ENCODE results near the gene WNT3. TPM values are rescaled to one million over a fixed set of nuclear protein-coding genes. Genes with fewer than 3 reads are reported as not detected.

The WNT3 gene
- total and polyA plus RNA-seq, 10 of the 15 experiments (the other 5 are each of a cell fraction or from before 2014, with no cell fraction given): 0.01 to 0.03 TPM; not detected in 8

DNA sequence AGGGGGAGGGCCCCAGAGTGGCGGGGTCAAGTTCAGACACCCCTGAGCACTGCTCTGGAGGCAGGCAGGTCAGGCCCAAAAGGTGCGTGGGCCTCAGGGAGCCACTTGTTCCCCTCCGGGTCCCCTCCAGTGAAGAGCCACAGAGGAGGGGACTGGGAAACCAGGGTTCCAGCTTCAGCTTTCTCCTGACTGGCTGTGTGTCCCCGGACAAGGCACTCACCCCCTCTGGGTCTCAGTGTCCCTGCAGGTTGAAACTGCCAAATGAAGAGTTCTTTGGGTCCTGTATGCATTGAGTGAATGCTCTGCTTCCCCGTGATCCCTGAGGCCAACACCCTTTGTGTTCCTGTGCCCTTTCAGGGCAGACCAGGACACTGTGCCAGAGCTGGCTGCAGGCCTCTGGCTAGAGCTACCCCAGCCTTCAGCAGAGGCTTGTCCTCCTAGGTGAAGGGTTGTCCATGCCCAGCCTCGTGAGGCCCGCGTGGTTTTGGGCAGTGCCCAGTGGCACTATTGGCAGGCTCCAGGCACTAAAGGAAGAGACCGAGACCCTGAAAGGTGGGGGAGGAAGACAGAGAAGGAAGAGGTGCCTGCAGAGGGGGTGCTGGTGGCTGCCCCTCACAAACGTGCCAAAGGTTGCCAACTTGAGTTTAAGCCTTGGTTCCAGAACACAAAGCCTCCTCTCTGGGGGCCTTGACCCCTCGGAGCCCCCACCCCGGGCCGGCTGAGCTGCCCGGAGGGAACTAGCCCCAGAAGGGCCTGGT is 13.3 kb upstream of the WNT3 start:
- Histone ChIP-seq H3K4me3 (no peak overlapping the region), H3K9me3 (replicated peaks; ENCODE audit: control insufficient read depth, insufficient read depth, low read length) (no peaks in the 10 kb centered on the region), H3K27me3 (replicated peaks in 1 of 2; ENCODE audit: control insufficient read depth in 2 of 2, insufficient read depth in 2 of 2, low read length in 1 of 2) (no peaks in the 10 kb centered on the region), H3K36me3 (ENCODE audit: control insufficient read depth in 2 of 2, insufficient read depth in 2 of 2, low read length in 1 of 2) (no peaks in the 10 kb centered on the region), H3K4me2 (ENCODE audit: control insufficient read depth, insufficient read depth) (no peak overlapping the region), H2AFZ (ENCODE audit: control insufficient read depth, low read depth, low read length) (no peak overlapping the region), H4K20me1 (ENCODE audit: control insufficient read depth, insufficient read depth) (no peaks in the 10 kb centered on the region), H3K9ac (ENCODE audit: control insufficient read depth, insufficient read depth, low read length) (no peak overlapping the region), H3K27ac (ENCODE audit: control insufficient read depth, insufficient read depth) (no peak overlapping the region), H3K4me1 (ENCODE audit: control insufficient read depth, insufficient read depth, low read length) (no peaks in the 10 kb centered on the region), H3K79me2 (ENCODE audit: control insufficient read depth, insufficient read depth, low read length) (no peaks in the 10 kb centered on the region)
- intact Hi-C loops (cut with micrococcal nuclease; ENCODE audit: unreplicated experiment): no loop called here
- DNase-seq (ENCODE audit: low read depth, low spot score) (no peak), ATAC-seq (no peak), FAIRE-seq (no peak)
- no TSS peak for BruUV-seq (replicated peaks)
- RAD21 ChIA-PET (ENCODE audit: unreplicated experiment): no interaction called here
- POLR2A ChIA-PET: no interaction called here
- in situ Hi-C loops (cut with MboI): loop anchor here (10.0 kb wide), 1 partner anchor 577 kb away; no protein-coding TSS in a partner anchor
- WGBS (ENCODE audit: insufficient coverage, insufficient replicate concordance, low lambda C conversion rate, missing lambda C conversion rate): 45% methylated on average over 14 of the region's 14 CpGs
- SMC1A ChIA-PET (ENCODE audit: uncharacterized antibody, unreplicated experiment): no interaction called here
- CTCF ChIA-PET: interaction anchor here (1.2 kb wide), 1 partner anchor 11 kb away, joined by 3 read pairs; no protein-coding TSS in a partner anchor
- no peak for TF ChIP-seq TCF7 (IDR thresholded peaks at IDR 0.05; ENCODE audit: borderline replicate concordance)
- no peak for TF ChIP-seq ETV6 (conservative IDR thresholded peaks at IDR 0.05 in 1 of 2, IDR thresholded peaks at IDR 0.05 in 1 of 2; ENCODE audit: borderline replicate concordance in 1 of 2, low read depth in 1 of 2)
- TF ChIP-seq, protein P1, sequence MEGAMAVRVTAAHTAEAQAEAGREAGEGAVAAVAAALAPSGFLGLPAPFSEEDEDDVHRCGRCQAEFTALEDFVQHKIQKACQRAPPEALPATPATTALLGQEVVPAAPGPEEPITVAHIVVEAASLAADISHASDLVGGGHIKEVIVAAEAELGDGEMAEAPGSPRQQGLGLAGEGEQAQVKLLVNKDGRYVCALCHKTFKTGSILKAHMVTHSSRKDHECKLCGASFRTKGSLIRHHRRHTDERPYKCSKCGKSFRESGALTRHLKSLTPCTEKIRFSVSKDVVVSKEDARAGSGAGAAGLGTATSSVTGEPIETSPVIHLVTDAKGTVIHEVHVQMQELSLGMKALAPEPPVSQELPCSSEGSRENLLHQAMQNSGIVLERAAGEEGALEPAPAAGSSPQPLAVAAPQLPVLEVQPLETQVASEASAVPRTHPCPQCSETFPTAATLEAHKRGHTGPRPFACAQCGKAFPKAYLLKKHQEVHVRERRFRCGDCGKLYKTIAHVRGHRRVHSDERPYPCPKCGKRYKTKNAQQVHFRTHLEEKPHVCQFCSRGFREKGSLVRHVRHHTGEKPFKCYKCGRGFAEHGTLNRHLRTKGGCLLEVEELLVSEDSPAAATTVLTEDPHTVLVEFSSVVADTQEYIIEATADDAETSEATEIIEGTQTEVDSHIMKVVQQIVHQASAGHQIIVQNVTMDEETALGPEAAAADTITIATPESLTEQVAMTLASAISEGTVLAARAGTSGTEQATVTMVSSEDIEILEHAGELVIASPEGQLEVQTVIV (IDR thresholded peaks at IDR 0.05; ENCODE audit: borderline replicate concordance, partially characterized antibody): no peak
- TF ChIP-seq RFX5 (IDR thresholded peaks at IDR 0.05; ENCODE audit: low read depth, low read length): no peak
- TF ChIP-seq SIN3A (IDR thresholded peaks at IDR 0.05; ENCODE audit: low read depth, low read length): no peak
- no peak for TF ChIP-seq BRCA1 (IDR thresholded peaks at IDR 0.05; ENCODE audit: low read depth, low read length)
- TF ChIP-seq, protein P2, sequence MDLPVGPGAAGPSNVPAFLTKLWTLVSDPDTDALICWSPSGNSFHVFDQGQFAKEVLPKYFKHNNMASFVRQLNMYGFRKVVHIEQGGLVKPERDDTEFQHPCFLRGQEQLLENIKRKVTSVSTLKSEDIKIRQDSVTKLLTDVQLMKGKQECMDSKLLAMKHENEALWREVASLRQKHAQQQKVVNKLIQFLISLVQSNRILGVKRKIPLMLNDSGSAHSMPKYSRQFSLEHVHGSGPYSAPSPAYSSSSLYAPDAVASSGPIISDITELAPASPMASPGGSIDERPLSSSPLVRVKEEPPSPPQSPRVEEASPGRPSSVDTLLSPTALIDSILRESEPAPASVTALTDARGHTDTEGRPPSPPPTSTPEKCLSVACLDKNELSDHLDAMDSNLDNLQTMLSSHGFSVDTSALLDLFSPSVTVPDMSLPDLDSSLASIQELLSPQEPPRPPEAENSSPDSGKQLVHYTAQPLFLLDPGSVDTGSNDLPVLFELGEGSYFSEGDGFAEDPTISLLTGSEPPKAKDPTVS (IDR thresholded peaks at IDR 0.05; ENCODE audit: low read depth, low read length): no peak
- TF ChIP-seq POLR2AphosphoS5 (IDR thresholded peaks at IDR 0.05; ENCODE audit: low read length): no peak
- TF ChIP-seq, protein P3, sequence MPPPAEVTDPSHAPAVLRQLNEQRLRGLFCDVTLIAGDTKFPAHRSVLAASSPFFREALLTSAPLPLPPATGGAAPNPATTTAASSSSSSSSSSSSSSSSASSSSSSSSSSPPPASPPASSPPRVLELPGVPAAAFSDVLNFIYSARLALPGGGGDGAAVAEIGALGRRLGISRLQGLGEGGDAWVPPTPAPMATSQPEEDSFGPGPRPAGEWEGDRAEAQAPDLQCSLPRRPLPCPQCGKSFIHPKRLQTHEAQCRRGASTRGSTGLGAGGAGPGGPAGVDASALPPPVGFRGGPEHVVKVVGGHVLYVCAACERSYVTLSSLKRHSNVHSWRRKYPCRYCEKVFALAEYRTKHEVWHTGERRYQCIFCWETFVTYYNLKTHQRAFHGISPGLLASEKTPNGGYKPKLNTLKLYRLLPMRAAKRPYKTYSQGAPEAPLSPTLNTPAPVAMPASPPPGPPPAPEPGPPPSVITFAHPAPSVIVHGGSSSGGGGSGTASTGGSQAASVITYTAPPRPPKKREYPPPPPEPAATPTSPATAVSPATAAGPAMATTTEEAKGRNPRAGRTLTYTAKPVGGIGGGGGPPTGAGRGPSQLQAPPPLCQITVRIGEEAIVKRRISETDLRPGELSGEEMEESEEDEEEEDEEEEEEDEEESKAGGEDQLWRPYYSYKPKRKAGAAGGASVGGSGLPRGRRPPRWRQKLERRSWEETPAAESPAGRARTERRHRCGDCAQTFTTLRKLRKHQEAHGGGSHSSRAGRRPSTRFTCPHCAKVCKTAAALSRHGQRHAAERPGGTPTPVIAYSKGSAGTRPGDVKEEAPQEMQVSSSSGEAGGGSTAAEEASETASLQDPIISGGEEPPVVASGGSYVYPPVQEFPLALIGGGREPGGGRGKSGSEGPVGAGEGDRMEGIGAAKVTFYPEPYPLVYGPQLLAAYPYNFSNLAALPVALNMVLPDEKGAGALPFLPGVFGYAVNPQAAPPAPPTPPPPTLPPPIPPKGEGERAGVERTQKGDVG (CRISPR knock-in tag; IDR thresholded peaks at IDR 0.05): no peak
- no peak for TF ChIP-seq CBFB (IDR thresholded peaks at IDR 0.05; ENCODE audit: low read depth)
- TF ChIP-seq YBX1 (IDR thresholded peaks at IDR 0.05): no peak
- TF ChIP-seq POLR2AphosphoS2 (IDR thresholded peaks at IDR 0.05; ENCODE audit: low read depth, low read length): no peak
- no peak for TF ChIP-seq SPI1 (IDR thresholded peaks at IDR 0.05; ENCODE audit: borderline replicate concordance, insufficient read depth, low read depth, low read length)
- no peak for TF ChIP-seq RB1 (IDR thresholded peaks at IDR 0.05; ENCODE audit: borderline replicate concordance)
- TF ChIP-seq TCF3 (IDR thresholded peaks at IDR 0.05; ENCODE audit: borderline replicate concordance, insufficient read depth, low read depth, low read length): no peak
- TF ChIP-seq, protein P4, sequence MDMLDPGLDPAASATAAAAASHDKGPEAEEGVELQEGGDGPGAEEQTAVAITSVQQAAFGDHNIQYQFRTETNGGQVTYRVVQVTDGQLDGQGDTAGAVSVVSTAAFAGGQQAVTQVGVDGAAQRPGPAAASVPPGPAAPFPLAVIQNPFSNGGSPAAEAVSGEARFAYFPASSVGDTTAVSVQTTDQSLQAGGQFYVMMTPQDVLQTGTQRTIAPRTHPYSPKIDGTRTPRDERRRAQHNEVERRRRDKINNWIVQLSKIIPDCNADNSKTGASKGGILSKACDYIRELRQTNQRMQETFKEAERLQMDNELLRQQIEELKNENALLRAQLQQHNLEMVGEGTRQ (IDR thresholded peaks at IDR 0.05; ENCODE audit: borderline replicate concordance, low read depth, low read length): no peak

Measured in GM12878 (cell line).